CD4-positive, CD25-positive, alpha-beta regulatory T cell (primary cell): ENCODE data around the gene SLC25A41. TPM values are rescaled to one million over a fixed set of nuclear protein-coding genes. Genes with fewer than 3 reads are reported as not detected.

ENCODE experiments used
- ATAC-seq, 2 donors: fragments of 150-1000 bp; cut with Tn5 transposase; one replicate each; pipeline ENCODE4 v1.10.0; 2021; ENCODE audit warnings: low read depth in 2 of 2, moderate number of reproducible peaks in 2 of 2, moderate library complexity in 1 of 2
- DNase-seq, 3 donors: peaks; one replicate each; pipeline versions ENCODE4 v3.0.0 to v3.0.0-alpha.2; 2012 to 2022; ENCODE audit warnings: mixed read lengths in 1 of 3
- H3K27ac ChIP-seq: one replicate; pipeline ENCODE4 v1.7.0; 2013; ENCODE audit warnings: mild to moderate bottlenecking, low read length; ENCODE audit not compliant: insufficient read depth, poor library complexity, severe bottlenecking
- H3K27me3 ChIP-seq: one replicate; pipeline ENCODE4 v1.7.0; 2013; ENCODE audit warnings: low read length; ENCODE audit not compliant: control insufficient read depth, insufficient read depth
- H3K36me3 ChIP-seq: one replicate; pipeline ENCODE4 v1.7.0; 2013; ENCODE audit warnings: mild to moderate bottlenecking, low read length, moderate library complexity; ENCODE audit not compliant: control insufficient read depth, insufficient read depth
- H3K4me1 ChIP-seq: 2 replicates; pipeline ENCODE4 v1.7.0; 2013; ENCODE audit warnings: mild to moderate bottlenecking, low read length; ENCODE audit not compliant: insufficient read depth, control insufficient read depth, poor library complexity, severe bottlenecking
- H3K4me3 ChIP-seq: one replicate; pipeline ENCODE4 v1.7.0; 2013; ENCODE audit warnings: low read depth, mild to moderate bottlenecking, low read length, moderate library complexity
- H3K9me3 ChIP-seq, 2 experiments: 1 replicate in 1 of 2; 2 replicates in 1 of 2; pipeline ENCODE4 v1.7.0; 2013; ENCODE audit warnings: low read length in 2 of 2, mild to moderate bottlenecking in 1 of 2, moderate library complexity in 1 of 2; ENCODE audit not compliant: control insufficient read depth in 2 of 2
- H3K27ac Mint-ChIP-seq, 3 donors: one replicate each; pipeline ENCODE4 v1.8.0; 2020 to 2022; ENCODE audit warnings: mild to moderate bottlenecking in 3 of 3, mixed read lengths in 3 of 3, moderate library complexity in 2 of 3
- H3K27me3 Mint-ChIP-seq: one replicate; pipeline ENCODE4 v1.8.0; 2022; ENCODE audit warnings: mild to moderate bottlenecking, mixed read lengths
- H3K36me3 Mint-ChIP-seq: one replicate; pipeline ENCODE4 v1.8.0; 2020; ENCODE audit warnings: mixed read lengths
- H3K4me1 Mint-ChIP-seq, 4 donors: one replicate each; pipeline ENCODE4 v1.8.0; 2020 to 2022; ENCODE audit warnings: mixed read lengths in 4 of 4, mild to moderate bottlenecking in 1 of 4
- H3K4me3 Mint-ChIP-seq, 4 donors: one replicate each; pipeline ENCODE4 v1.8.0; 2020 to 2022; ENCODE audit warnings: mild to moderate bottlenecking in 4 of 4, mixed read lengths in 4 of 4, moderate library complexity in 3 of 4
- H3K9me3 Mint-ChIP-seq, 7 donors: one replicate each; pipeline ENCODE4 v1.8.0; 2020 to 2022; ENCODE audit warnings: mixed read lengths in 7 of 7, mild to moderate bottlenecking in 3 of 7, moderate library complexity in 2 of 7
- polyA plus RNA-seq, 4 donors: library from polyadenylated mRNA; unstranded; fragments of 300-500 nt; fragmentation: Illumina TruSeq; gene quantifications; one replicate each; pipeline ENCODE4 v1.2.3, GENCODE V29; 2021
- total RNA-seq: library from RNA; stranded (reverse); gene quantifications from one replicate; pipeline ENCODE4 v1.2.3, GENCODE V29; 2022

Gene SLC25A41
- total and polyA plus RNA-seq, 5 donors from 2014 or later, result 0.24 to 0.42 TPM; not detected in 3

GRCh38 chr19:6393074-6393982 is 40.2 kb downstream of the SLC25A41 start, which contains the start of gene GTF2F1:
GTF2F1 (minus strand) TSS chr19:6393164; CDS start chr19:6392995, 169 bp downstream.
- H3K27me3 Mint-ChIP-seq, result peaks cover 10% of the 10 kb centered on the region

DNA sequence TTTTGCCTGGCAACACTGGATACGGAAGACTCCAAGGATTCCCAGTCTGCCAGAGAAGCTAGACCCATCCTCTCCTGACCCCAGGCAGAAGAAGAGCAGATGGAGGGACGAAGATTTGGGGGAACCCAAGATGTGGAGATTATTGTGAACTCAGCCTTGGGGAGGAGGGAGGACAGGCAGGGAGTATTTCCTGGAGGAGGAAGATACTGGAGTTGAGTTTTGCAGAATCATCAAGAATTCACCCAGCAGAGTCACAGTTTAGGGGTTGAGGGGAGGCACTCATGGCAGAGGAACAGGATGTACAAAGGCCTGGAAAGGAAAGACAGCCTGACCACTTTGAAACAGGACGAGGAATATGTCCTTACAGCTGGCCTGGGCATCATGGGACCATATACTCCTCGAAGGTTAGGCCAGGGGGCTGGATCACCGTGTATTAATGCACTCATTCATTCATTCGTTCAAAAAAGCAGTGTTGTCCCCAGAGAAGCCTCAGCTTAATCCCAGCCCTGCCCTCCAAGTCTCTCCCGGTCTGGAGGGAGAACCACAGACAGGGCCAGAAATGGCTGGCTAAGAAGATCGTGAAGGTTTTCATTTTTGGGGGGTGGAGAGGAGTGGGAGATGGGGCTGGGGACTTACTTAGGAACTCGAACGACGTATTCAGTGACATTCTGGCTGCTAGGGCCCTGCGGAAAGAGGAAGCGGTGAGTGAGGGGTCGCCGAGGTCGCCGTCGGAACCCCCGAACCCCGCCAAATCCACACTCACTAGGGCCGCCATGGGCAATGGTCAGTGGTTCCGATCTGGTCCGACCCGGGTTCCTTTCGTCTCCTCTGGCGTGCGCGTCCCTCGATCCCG is 41.1 kb downstream of the SLC25A41 start:
- H3K4me3 ChIP-seq, result peak overlapping the region; percentile 83
- Mint-ChIP-seq H3K9me3 (peaks cover 0 to 2% (median 0%) of the 10 kb centered on the region in 7 donors), H3K27ac (peak overlapping the region; percentile 97 to 99 (median 98)), H3K4me1 (peaks cover 4 to 33% (median 19%) of the 10 kb centered on the region in 4 donors), H3K27me3 (peaks cover 10% of the 10 kb centered on the region), H3K4me3 (peak overlapping the region; percentile 96 to 97 (median 96)), H3K36me3 (peaks cover 7% of the 10 kb centered on the region)
- H3K4me1 ChIP-seq, result peaks cover 16% of the 10 kb centered on the region
- H3K9me3 ChIP-seq, result no peaks in the 10 kb centered on the region
- H3K27me3 ChIP-seq, result no peaks in the 10 kb centered on the region
- peak overlapping the region; percentile 97 for H3K27ac ChIP-seq
- ATAC-seq (no peak), DNase-seq (no peak)
- peaks cover 11% of the 10 kb centered on the region for H3K36me3 ChIP-seq

More at GRCh38 chr19:6393074-6393982, 40.2 kb downstream of the SLC25A41 start, which contains the start of gene GTF2F1:
- ATAC-seq (peak; percentile 87 to 88), DNase-seq (peak; percentile 91 to 94 (median 91))
- peak within 1 kb of the TSS; percentile 83 for H3K4me3 ChIP-seq
- Mint-ChIP-seq H3K9me3 (peaks cover 0 to 2% (median 0%) of the 10 kb centered on the region in 7 donors), H3K4me1 (peaks cover 4 to 31% (median 19%) of the 10 kb centered on the region in 4 donors), H3K4me3 (peak within 1 kb of the TSS; percentile 96 to 97 (median 96)), H3K27ac (peak within 1 kb of the TSS; percentile 97 to 99 (median 98)), H3K36me3 (peaks cover 5% of the 10 kb centered on the region)
- peaks cover 7% of the 10 kb centered on the region for H3K36me3 ChIP-seq
- H3K4me1 ChIP-seq, result peaks cover 16% of the 10 kb centered on the region
- no peaks in the 10 kb centered on the region for H3K27me3 ChIP-seq
- no peaks in the 10 kb centered on the region for H3K9me3 ChIP-seq
- H3K27ac ChIP-seq, result peak within 1 kb of the TSS; percentile 97

- Mint-ChIP-seq H3K9me3 (peaks cover 0 to 2% (median 0%) of the 10 kb centered on the region in 7 donors), H3K27me3 (peaks cover 5% of the 10 kb centered on the region), H3K36me3 (peaks cover 22% of the 10 kb centered on the region), H3K4me3 (no peak overlapping the region), H3K4me1 (peaks cover 0 to 20% (median 12%) of the 10 kb centered on the region in 4 donors), H3K27ac (no peak overlapping the region)
- peaks cover 41% of the 10 kb centered on the region for H3K36me3 ChIP-seq
- peaks cover 4% of the 10 kb centered on the region for H3K4me1 ChIP-seq
- no peaks in the 10 kb centered on the region for H3K27me3 ChIP-seq
- DNase-seq (no peak), ATAC-seq (no peak)
- H3K4me3 ChIP-seq, result no peak overlapping the region
- no peaks in the 10 kb centered on the region for H3K9me3 ChIP-seq
- H3K27ac ChIP-seq, result no peak overlapping the region
Observed at GRCh38 chr19:6387372-6387771, 46.2 kb downstream of the SLC25A41 start.

- no peaks in the 10 kb centered on the region for H3K9me3 Mint-ChIP-seq
- no peak overlapping the region for H3K27ac ChIP-seq
- H3K9me3 ChIP-seq, result no peaks in the 10 kb centered on the region
- peaks cover 66% of the 10 kb centered on the region for H3K36me3 ChIP-seq
- no peak for ATAC-seq
- no peak for DNase-seq
- no peak overlapping the region for H3K4me3 Mint-ChIP-seq
- H3K4me1 ChIP-seq, result no peaks in the 10 kb centered on the region
- peaks cover 0 to 5% (median 0%) of the 10 kb centered on the region in 4 donors for H3K4me1 Mint-ChIP-seq
- H3K27me3 ChIP-seq, result no peaks in the 10 kb centered on the region
- H3K27ac Mint-ChIP-seq, result no peak overlapping the region
- peaks cover 34% of the 10 kb centered on the region for H3K36me3 Mint-ChIP-seq
- no peak overlapping the region for H3K4me3 ChIP-seq
- H3K27me3 Mint-ChIP-seq, result no peaks in the 10 kb centered on the region
Observed at GRCh38 chr19:6384381-6384780, 49.2 kb downstream of the SLC25A41 start.

GRCh38 chr19:6383188-6383587 is 50.4 kb downstream of the SLC25A41 start:
- H3K4me1 Mint-ChIP-seq, result peaks cover 0 to under 1% (median 0%) of the 10 kb centered on the region in 4 donors
- no peak for DNase-seq
- H3K27ac ChIP-seq, result no peak overlapping the region
- H3K27ac Mint-ChIP-seq, result no peak overlapping the region
- no peak for ATAC-seq
- H3K4me1 ChIP-seq, result no peaks in the 10 kb centered on the region
- peaks cover 31% of the 10 kb centered on the region for H3K36me3 Mint-ChIP-seq
- no peaks in the 10 kb centered on the region for H3K9me3 ChIP-seq
- no peaks in the 10 kb centered on the region for H3K27me3 Mint-ChIP-seq
- H3K36me3 ChIP-seq, result peaks cover 64% of the 10 kb centered on the region
- H3K27me3 ChIP-seq, result no peaks in the 10 kb centered on the region
- no peaks in the 10 kb centered on the region for H3K9me3 Mint-ChIP-seq
- H3K4me3 ChIP-seq, result no peak overlapping the region
- no peak overlapping the region for H3K4me3 Mint-ChIP-seq

- Mint-ChIP-seq H3K4me3 (no peak overlapping the region), H3K4me1 (peaks cover 0 to under 1% (median 0%) of the 10 kb centered on the region in 4 donors), H3K27me3 (no peaks in the 10 kb centered on the region), H3K9me3 (no peaks in the 10 kb centered on the region), H3K27ac (no peak overlapping the region), H3K36me3 (peaks cover 27% of the 10 kb centered on the region)
- H3K36me3 ChIP-seq, result peaks cover 52% of the 10 kb centered on the region
- no peak overlapping the region for H3K27ac ChIP-seq
- DNase-seq (no peak), ATAC-seq (no peak)
- no peaks in the 10 kb centered on the region for H3K4me1 ChIP-seq
- no peaks in the 10 kb centered on the region for H3K9me3 ChIP-seq
- H3K4me3 ChIP-seq, result no peak overlapping the region
- no peaks in the 10 kb centered on the region for H3K27me3 ChIP-seq
Observed at GRCh38 chr19:6381030-6381750, 52.4 kb downstream of the SLC25A41 start.

GRCh38 chr19:6379744-6380143 is 53.8 kb downstream of the SLC25A41 start:
- H3K27ac ChIP-seq, result no peak overlapping the region
- no peaks in the 10 kb centered on the region for H3K9me3 ChIP-seq
- H3K4me1 ChIP-seq, result no peaks in the 10 kb centered on the region
- Mint-ChIP-seq H3K9me3 (no peaks in the 10 kb centered on the region), H3K27ac (peak overlapping the region in 1 of 3 donors; percentile 15), H3K36me3 (peaks cover 23% of the 10 kb centered on the region), H3K4me3 (no peak overlapping the region), H3K27me3 (no peaks in the 10 kb centered on the region), H3K4me1 (peaks cover 0 to 4% (median 0%) of the 10 kb centered on the region in 4 donors)
- no peaks in the 10 kb centered on the region for H3K27me3 ChIP-seq
- H3K4me3 ChIP-seq, result no peak overlapping the region
- ATAC-seq, result no peak
- DNase-seq, result no peak
- H3K36me3 ChIP-seq, result peaks cover 47% of the 10 kb centered on the region
